ENCODE measurements around the gene MBP. TPM values are rescaled to one million over a fixed set of nuclear protein-coding genes. Genes with fewer than 3 reads are reported as not detected.

Gene MBP
- total and polyA plus RNA-seq, 2 of the 4 experiments (the other 2 are of a cell fraction) = 0.72 to 0.90 TPM

GRCh38 chr18:76985156-76985950, 147.2 kb downstream of the MBP start:
- H4K5ac ChIP-seq (ENCODE audit: low read depth, low read length) = no peak overlapping the region
- CTCF ChIA-PET = interaction anchor here (1.3 to 1.5 kb wide), 2 partner anchors 15 to 182 kb away, joined by 4 read pairs; no protein-coding TSS in a partner anchor
- no peak overlapping the region for H3K4ac ChIP-seq (ENCODE audit: low read depth, low read length)
- H2AK9ac ChIP-seq (replicated peaks; ENCODE audit: low read depth, low read length, poor library complexity) = no peak overlapping the region
- no peak overlapping the region for H2BK120ac ChIP-seq (ENCODE audit: low read depth, low read length)
- H2BK20ac ChIP-seq (ENCODE audit: low read depth, low read length) = no peak overlapping the region
- H2AK5ac ChIP-seq (ENCODE audit: low read depth, low read length) = no peak overlapping the region
- BruUV-seq (replicated peaks) = no TSS peak
- 84% methylated on average over 7 of the region's 27 CpGs; no CpG with 5 or more reads in 1 of the 2 experiments for WGBS, 2 experiments (ENCODE audit: extremely low coverage in 2 of 2, insufficient read length in 1 of 2)
- no peaks in the 10 kb centered on the region; the same call in 1 of the 2 replicates for H3K4me1 ChIP-seq (ENCODE audit: control insufficient read depth, insufficient read depth, low read length)
- no peak overlapping the region for H3K14ac ChIP-seq (replicated peaks; ENCODE audit: low read depth, low read length)
- H3K9ac ChIP-seq (ENCODE audit: low read depth, low read length) = no peak overlapping the region
- H3K23ac ChIP-seq (ENCODE audit: low read depth, low read length) = no peak overlapping the region
- no peak overlapping the region for H3K4me3 ChIP-seq (ENCODE audit: insufficient read depth, low read depth, low read length)
- ATAC-seq (ENCODE audit: low read depth) (no peak), DNase-seq (no peak)
- H4K91ac ChIP-seq (ENCODE audit: insufficient read depth, low read depth, low read length) = no peak overlapping the region
- dilution Hi-C loops (cut with HindIII; ENCODE audit: low sequenced_read_pairs, unreplicated experiment) (no loop called here), in situ Hi-C loops (cut with MboI; ENCODE audit: low sequenced_read_pairs) (loop anchor here (10.0 kb wide), 1 partner anchor 181 kb away; no protein-coding TSS in a partner anchor), intact Hi-C loops (cut with micrococcal nuclease) (no loop called here)
- H3K36me3 ChIP-seq (ENCODE audit: control insufficient read depth, insufficient read depth, low read length) = no peaks in the 10 kb centered on the region
- H4K20me1 ChIP-seq (ENCODE audit: insufficient read depth, low read length) = no peaks in the 10 kb centered on the region
- no peak overlapping the region for H2BK15ac ChIP-seq (ENCODE audit: low read depth, low read length)
- H3K9me3 ChIP-seq (ENCODE audit: control insufficient read depth, insufficient read depth, low read length) = no peaks in the 10 kb centered on the region
- no peak overlapping the region for H3K56ac ChIP-seq (ENCODE audit: extremely low read depth, insufficient read depth, low read length)
- no peaks in the 10 kb centered on the region for H3K79me1 ChIP-seq (ENCODE audit: low read depth in 1 of 2, low read length in 2 of 2)
- no peak overlapping the region for H3K4me2 ChIP-seq (ENCODE audit: low read depth, low read length)
- TF ChIP-seq NFE2L2 (IDR thresholded peaks at IDR 0.05; ENCODE audit: low read depth, low read length) (no peak), CHD1 (IDR thresholded peaks at IDR 0.05; ENCODE audit: low read depth, low read length) (no peak), MXI1 (IDR thresholded peaks at IDR 0.05; ENCODE audit: borderline replicate concordance, low read depth, low read length) (no peak), RCOR1 (IDR thresholded peaks at IDR 0.05; ENCODE audit: insufficient replicate concordance, low read length) (no peak), RFX5 (IDR thresholded peaks at IDR 0.05; ENCODE audit: low read depth, low read length) (no peak), SMC3 (IDR thresholded peaks at IDR 0.05; ENCODE audit: low read depth, low read length) (no peak), MAZ (IDR thresholded peaks at IDR 0.05; ENCODE audit: borderline replicate concordance, low read depth, low read length) (no peak), MAFK (IDR thresholded peaks at IDR 0.05; ENCODE audit: low read depth, low read length) (no peak), USF2 (IDR thresholded peaks at IDR 0.05; ENCODE audit: low read depth, low read length) (no peak), RAD21 (IDR thresholded peaks at IDR 0.05; ENCODE audit: low read length) (no peak), FOS (IDR thresholded peaks at IDR 0.05; ENCODE audit: low read depth, low read length) (no peak), CTCF (conservative IDR thresholded peaks at IDR 0.05; ENCODE audit: low read depth, low read length) (no peak), POLR2A (IDR thresholded peaks at IDR 0.05; ENCODE audit: low read depth, low read length) (no peak)
- TF ChIP-seq, protein P1, sequence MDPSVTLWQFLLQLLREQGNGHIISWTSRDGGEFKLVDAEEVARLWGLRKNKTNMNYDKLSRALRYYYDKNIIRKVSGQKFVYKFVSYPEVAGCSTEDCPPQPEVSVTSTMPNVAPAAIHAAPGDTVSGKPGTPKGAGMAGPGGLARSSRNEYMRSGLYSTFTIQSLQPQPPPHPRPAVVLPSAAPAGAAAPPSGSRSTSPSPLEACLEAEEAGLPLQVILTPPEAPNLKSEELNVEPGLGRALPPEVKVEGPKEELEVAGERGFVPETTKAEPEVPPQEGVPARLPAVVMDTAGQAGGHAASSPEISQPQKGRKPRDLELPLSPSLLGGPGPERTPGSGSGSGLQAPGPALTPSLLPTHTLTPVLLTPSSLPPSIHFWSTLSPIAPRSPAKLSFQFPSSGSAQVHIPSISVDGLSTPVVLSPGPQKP (IDR thresholded peaks at IDR 0.05; ENCODE audit: borderline replicate concordance, low read depth, low read length) = no peak
- H3K27ac ChIP-seq (ENCODE audit: insufficient read depth, low read length) = no peak overlapping the region
- H4K8ac ChIP-seq (ENCODE audit: low read depth in 2 of 2, low read length in 2 of 2) = no peak overlapping the region
- POLR2A ChIA-PET (ENCODE audit: unreplicated experiment) = no interaction called here
- H2BK5ac ChIP-seq (ENCODE audit: low read depth, low read length, poor library complexity, severe bottlenecking) = no peak overlapping the region
- H3K18ac ChIP-seq (ENCODE audit: low read depth, low read length) = no peak overlapping the region
- H2AFZ ChIP-seq (replicated peaks; ENCODE audit: low read length, poor library complexity) = no peak overlapping the region
- peaks cover 8% of the 10 kb centered on the region for H3K27me3 ChIP-seq (ENCODE audit: control insufficient read depth, insufficient read depth, low read length)
- no peaks in the 10 kb centered on the region for H3K9me1 ChIP-seq (ENCODE audit: insufficient read depth, low read length)

Measured in IMR-90 (cell line).